Osteocyte (in vitro differentiated cells): ENCODE data around the gene ZNF599. TPM values are rescaled to one million over a fixed set of nuclear protein-coding genes. Genes with fewer than 3 reads are reported as not detected.

Experiments used
- DNase-seq: peaks from one replicate; pipeline ENCODE4 v3.0.0; 2021; ENCODE audit warnings: mixed read lengths; ENCODE audit not compliant: unreplicated experiment; ENCODE audit errors: extremely low spot score
- H3K27ac Mint-ChIP-seq: one replicate; pipeline ENCODE4 v1.8.0; 2021; ENCODE audit warnings: mild to moderate bottlenecking, mixed read lengths; ENCODE audit not compliant: unreplicated experiment
- H3K27me3 Mint-ChIP-seq: one replicate; pipeline ENCODE4 v1.8.0; 2021; ENCODE audit warnings: mixed read lengths; ENCODE audit not compliant: unreplicated experiment
- H3K36me3 Mint-ChIP-seq: one replicate; pipeline ENCODE4 v1.8.0; 2021; ENCODE audit warnings: mixed read lengths; ENCODE audit not compliant: unreplicated experiment
- H3K4me1 Mint-ChIP-seq: one replicate; pipeline ENCODE4 v1.8.0; 2021; ENCODE audit warnings: mixed read lengths; ENCODE audit not compliant: unreplicated experiment
- H3K4me3 Mint-ChIP-seq: one replicate; pipeline ENCODE4 v1.8.0; 2021; ENCODE audit warnings: mild to moderate bottlenecking, moderate library complexity, mixed read lengths; ENCODE audit not compliant: unreplicated experiment
- H3K9me3 Mint-ChIP-seq: one replicate; pipeline ENCODE4 v1.8.0; 2021; ENCODE audit warnings: mixed read lengths; ENCODE audit not compliant: unreplicated experiment
- total RNA-seq: library from RNA; stranded (reverse); gene quantifications from 2 replicates; pipeline ENCODE4 v1.2.1, GENCODE V29; 2021
- TF ChIP-seq, protein P1 (sequence below): fragments of 200-600 bp; sonication (generic); IDR thresholded peaks from 2 replicates; pipeline ENCODE4 v1.5.0; 2021; ENCODE audit warnings: antibody characterized with exemption, mild to moderate bottlenecking, moderate library complexity

Gene ZNF599
- total RNA-seq, 1 donor from 2014 or later, result 8.7 TPM

GRCh38 chr19:34733266-34733745 lies 39.7 kb downstream of the ZNF599 start:
- no peak for DNase-seq
- peak overlapping the region; percentile 98 for H3K27ac Mint-ChIP-seq
- H3K27me3 Mint-ChIP-seq, result no peaks in the 10 kb centered on the region
- TF ChIP-seq, protein P1, sequence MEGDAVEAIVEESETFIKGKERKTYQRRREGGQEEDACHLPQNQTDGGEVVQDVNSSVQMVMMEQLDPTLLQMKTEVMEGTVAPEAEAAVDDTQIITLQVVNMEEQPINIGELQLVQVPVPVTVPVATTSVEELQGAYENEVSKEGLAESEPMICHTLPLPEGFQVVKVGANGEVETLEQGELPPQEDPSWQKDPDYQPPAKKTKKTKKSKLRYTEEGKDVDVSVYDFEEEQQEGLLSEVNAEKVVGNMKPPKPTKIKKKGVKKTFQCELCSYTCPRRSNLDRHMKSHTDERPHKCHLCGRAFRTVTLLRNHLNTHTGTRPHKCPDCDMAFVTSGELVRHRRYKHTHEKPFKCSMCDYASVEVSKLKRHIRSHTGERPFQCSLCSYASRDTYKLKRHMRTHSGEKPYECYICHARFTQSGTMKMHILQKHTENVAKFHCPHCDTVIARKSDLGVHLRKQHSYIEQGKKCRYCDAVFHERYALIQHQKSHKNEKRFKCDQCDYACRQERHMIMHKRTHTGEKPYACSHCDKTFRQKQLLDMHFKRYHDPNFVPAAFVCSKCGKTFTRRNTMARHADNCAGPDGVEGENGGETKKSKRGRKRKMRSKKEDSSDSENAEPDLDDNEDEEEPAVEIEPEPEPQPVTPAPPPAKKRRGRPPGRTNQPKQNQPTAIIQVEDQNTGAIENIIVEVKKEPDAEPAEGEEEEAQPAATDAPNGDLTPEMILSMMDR, result no peak
- H3K4me1 Mint-ChIP-seq, result peaks cover 20% of the 10 kb centered on the region
- H3K36me3 Mint-ChIP-seq, result peaks cover 33% of the 10 kb centered on the region
- peaks cover 24% of the 10 kb centered on the region for H3K9me3 Mint-ChIP-seq
- peak overlapping the region; percentile 92 for H3K4me3 Mint-ChIP-seq

GRCh38 chr19:34732612-34733211 lies 40.3 kb downstream of the ZNF599 start:
- TF ChIP-seq, protein P1, result no peak
- H3K27ac Mint-ChIP-seq, result no peak overlapping the region
- peak overlapping the region; percentile 50 for H3K4me3 Mint-ChIP-seq

DNA sequence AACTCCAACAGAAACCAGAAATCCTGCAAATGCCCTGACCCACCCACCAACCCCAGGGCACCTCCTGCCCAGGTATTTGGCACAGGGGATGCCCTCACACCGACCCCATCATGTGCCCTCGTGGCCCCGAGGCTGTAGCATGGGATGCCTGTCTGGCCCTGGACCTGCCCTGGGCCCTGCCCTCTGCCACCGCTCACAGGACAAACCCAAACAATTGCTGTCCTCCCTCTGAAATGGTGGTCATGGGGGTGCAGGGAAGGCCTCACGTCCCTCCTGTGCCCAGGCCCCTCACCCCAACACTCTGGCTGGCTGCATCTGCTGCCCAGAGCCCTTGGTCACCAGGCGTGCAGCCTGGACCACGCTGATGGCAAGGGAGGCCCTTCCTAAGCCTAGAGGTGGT lies 41.1 kb downstream of the ZNF599 start:
- DNase-seq, result no peak
- TF ChIP-seq, protein P1, result no peak
- Mint-ChIP-seq H3K4me3 (no peak overlapping the region), H3K27me3 (no peaks in the 10 kb centered on the region), H3K9me3 (peaks cover 18% of the 10 kb centered on the region), H3K27ac (no peak overlapping the region), H3K36me3 (peaks cover 20% of the 10 kb centered on the region), H3K4me1 (peaks cover 20% of the 10 kb centered on the region)

More at GRCh38 chr19:34732612-34733211, 40.3 kb downstream of the ZNF599 start:
- peaks cover 20% of the 10 kb centered on the region for H3K4me1 Mint-ChIP-seq
- DNase-seq, result peak; percentile 77
- H3K27me3 Mint-ChIP-seq, result no peaks in the 10 kb centered on the region
- peaks cover 27% of the 10 kb centered on the region for H3K36me3 Mint-ChIP-seq
- peaks cover 20% of the 10 kb centered on the region for H3K9me3 Mint-ChIP-seq

DNA sequence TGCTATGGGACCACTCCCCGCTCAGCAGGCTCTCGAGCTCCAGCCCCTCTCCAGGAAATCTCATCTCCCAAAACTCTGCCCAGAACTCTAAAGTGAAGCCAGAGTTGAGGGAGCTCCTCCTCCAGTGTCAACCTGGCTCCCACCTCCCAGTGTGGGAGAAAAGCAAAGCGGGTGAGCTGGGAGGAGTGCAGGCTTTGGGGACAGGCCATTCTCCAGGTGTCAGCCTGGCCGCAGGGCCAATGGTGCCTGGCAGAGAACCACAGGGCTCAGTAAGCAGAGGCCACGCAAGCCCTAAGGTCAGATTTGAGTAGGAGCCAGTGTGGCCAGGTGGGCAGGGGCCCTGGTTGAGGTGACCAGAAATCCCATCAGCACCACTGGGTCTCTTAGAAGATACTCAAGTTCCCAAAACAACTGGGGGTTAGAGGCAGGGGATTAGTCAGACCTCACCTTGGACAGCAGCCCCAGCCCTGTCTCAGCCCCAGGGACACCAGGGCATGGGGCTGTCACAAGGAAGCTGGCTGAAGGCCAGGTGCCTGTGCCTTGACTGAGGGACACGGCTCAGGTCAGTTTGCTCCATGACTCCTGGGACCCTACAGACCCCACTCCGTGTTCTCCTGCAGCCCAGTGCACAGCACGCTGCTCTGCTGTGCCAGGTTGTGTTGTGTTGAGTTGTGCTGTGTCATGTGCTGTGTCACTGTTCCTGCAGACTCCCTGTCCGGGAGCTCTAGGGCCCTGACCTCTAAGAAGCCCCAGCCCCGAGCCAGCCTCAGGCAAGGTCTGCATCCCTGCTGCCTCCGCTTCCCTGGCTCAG lies 41.8 kb downstream of the ZNF599 start:
- TF ChIP-seq, protein P1, result no peak
- Mint-ChIP-seq H3K4me3 (peak overlapping the region; percentile 14), H3K9me3 (peaks cover 13% of the 10 kb centered on the region), H3K4me1 (peaks cover 20% of the 10 kb centered on the region), H3K27ac (no peak overlapping the region), H3K36me3 (peaks cover 16% of the 10 kb centered on the region), H3K27me3 (peaks cover 3% of the 10 kb centered on the region)
- DNase-seq, result peak; percentile 69

DNA sequence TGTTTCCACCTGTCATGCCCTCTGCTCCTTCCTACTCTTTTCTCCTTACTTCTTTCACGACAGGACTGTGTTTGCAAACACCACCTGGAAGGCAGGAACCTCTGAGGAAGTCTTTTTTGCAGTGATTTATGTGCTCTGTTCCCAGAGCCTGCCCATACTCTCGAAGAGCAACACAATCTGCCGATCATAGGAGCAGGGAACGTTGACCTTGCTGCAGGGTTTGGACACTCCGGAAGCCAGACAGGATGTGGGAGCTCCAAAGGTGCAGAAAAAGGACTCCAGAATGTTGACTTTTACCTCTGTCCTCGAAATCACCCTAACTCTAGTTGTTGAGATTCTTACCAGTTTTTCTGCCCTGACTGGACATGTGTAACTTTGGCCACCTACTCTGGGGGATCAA lies 47.6 kb downstream of the ZNF599 start:
- Mint-ChIP-seq H3K4me1 (no peaks in the 10 kb centered on the region), H3K27ac (no peak overlapping the region), H3K27me3 (peaks cover 24% of the 10 kb centered on the region), H3K4me3 (no peak overlapping the region), H3K9me3 (no peaks in the 10 kb centered on the region), H3K36me3 (no peaks in the 10 kb centered on the region)
- TF ChIP-seq, protein P1, result no peak
- DNase-seq, result peak; percentile 23
